Left lung (tissue), 14 donors: ENCODE results near the gene LGALS13. TPM values are rescaled to one million over a fixed set of nuclear protein-coding genes. Genes with fewer than 3 reads are reported as not detected.

ENCODE experiments used
- ATAC-seq: fragments of 200-7000 bp; cut with Tn5 transposase; one replicate; pipeline ENCODE4 v1.9.1; 2020; ENCODE audit warnings: moderate library complexity
- DNase-seq, 4 donors: peaks; one replicate each; pipeline ENCODE4 v3.0.0-alpha.2; 2013 to 2020
- H3K27ac ChIP-seq, 2 donors: fragments of 200-600 bp; sonication (generic) in 1 of 2; one replicate each; pipeline versions ENCODE4 v1.5.0 to v1.8.0; 2020 to 2021
- H3K27me3 ChIP-seq, 2 donors: fragments of 200-600 bp; sonication (generic) in 1 of 2; one replicate each; pipeline versions ENCODE4 v1.5.0 to v1.8.0; 2020 to 2021
- H3K36me3 ChIP-seq, 2 donors: fragments of 200-600 bp; sonication (generic) in 1 of 2; one replicate each; pipeline versions ENCODE4 v1.5.0 to v1.8.0; 2020 to 2021
- H3K4me1 ChIP-seq, 2 donors: fragments of 200-600 bp; one replicate each; pipeline ENCODE4 v1.8.0; 2021
- H3K4me3 ChIP-seq, 2 donors: fragments of 200-600 bp; sonication (generic) in 1 of 2; one replicate each; pipeline versions ENCODE4 v1.5.0 to v1.8.0; 2020 to 2021; ENCODE audit warnings: mild to moderate bottlenecking in 1 of 2
- H3K9me3 ChIP-seq, 2 donors: fragments of 200-600 bp; sonication (generic) in 1 of 2; one replicate each; pipeline versions ENCODE4 v1.5.0 to v1.8.0; 2020 to 2021
- CTCF ChIP-seq, 2 donors: fragments of 200-600 bp; sonication (generic) in 1 of 2; IDR thresholded peaks; one replicate each; pipeline versions ENCODE4 v1.5.0 to v1.8.0; 2021; ENCODE audit warnings: antibody characterized with exemption in 2 of 2
- intact Hi-C, 2 donors: fragments of 100-400 bp; cut with DNase I; formaldehyde crosslinking; loops; one replicate each; pipeline versions ENCODE4 v1.11.2 to v1.14.2; 2022
- long read RNA-seq, 12 donors: library from polyadenylated mRNA in 2 of 12; unstranded in 2 of 12; transcript quantifications; one replicate each; pipeline ENCODE4 v2.0.0 and lab custom pipeline, GENCODE V29; 2019 to 2026
- polyA plus RNA-seq, 6 donors: library from polyadenylated mRNA; unstranded; fragments of 120-200 nt; gene quantifications; one replicate each; pipeline ENCODE4 v1.2.1, GENCODE V29; 2013; ENCODE audit not compliant: insufficient read length in 6 of 6
- total RNA-seq, 2 donors: library from RNA; stranded (reverse); fragmentation: NEBNext Ultra II Directional; extraction: Animal tissue kit (Norgen Biotek cat#: 25700); gene quantifications; one replicate each; pipeline ENCODE4 v1.2.1, GENCODE V29; 2021
- donor health status: DM: no; HTN: yes; CAD: no.
- donor health status: DM: no; HTN: no; CAD: no.

LGALS13 gene
- total RNA-seq (not detected), polyA plus RNA-seq (not detected)
- long read RNA-seq, donor 1 = 0 reads
- long read RNA-seq, donor 2 = 0 reads
- long read RNA-seq, donor 3 = 0 reads
- long read RNA-seq, donor 4 = 0 reads
- long read RNA-seq, donor 5 = 0 reads
- long read RNA-seq, donor 6 = 0 reads
- long read RNA-seq, donor 7 = 0 reads
- long read RNA-seq, donor 8 = 0 reads
- long read RNA-seq, donor 9 = 0 reads
- long read RNA-seq, donor 10 = 0 reads
- long read RNA-seq, donor 11 = 0 reads
- long read RNA-seq, donor 12 = 0 reads

- Histone ChIP-seq H3K4me3 (no peak within 1 kb of the TSS), H3K27me3 (peaks cover 0 to 28% of the 10 kb centered on the region in 2 donors), H3K36me3 (no peaks in the 10 kb centered on the region), H3K4me1 (no peaks in the 10 kb centered on the region), H3K9me3 (no peaks in the 10 kb centered on the region), H3K27ac (no peak within 1 kb of the TSS)
- ATAC-seq (no peak), DNase-seq (no peak)
- intact Hi-C loops = no loop called here
- TF ChIP-seq CTCF (IDR thresholded peaks at IDR 0.05) = no peak
Observed at GRCh38 chr19:39602224-39602623, at the start of gene LGALS13. TSS of gene LGALS13 (plus strand) at chr19:39602524. CDS start at chr19:39602569, 45 bp downstream.

GRCh38 chr19:39553082-39553652 is 49.2 kb upstream of the LGALS13 start:
- DNase-seq (no peak), ATAC-seq (no peak)
- Histone ChIP-seq H3K27me3 (no peaks in the 10 kb centered on the region), H3K36me3 (no peaks in the 10 kb centered on the region), H3K4me1 (peaks cover 0 to 15% of the 10 kb centered on the region in 2 donors), H3K4me3 (no peak overlapping the region), H3K9me3 (no peaks in the 10 kb centered on the region), H3K27ac (no peak overlapping the region)
- no peak for TF ChIP-seq CTCF (IDR thresholded peaks at IDR 0.05)
- intact Hi-C loops = loop anchor here in 1 of 2 donors (5.0 kb wide), 1 partner anchor 119 kb away; no protein-coding TSS in a partner anchor

- no peak overlapping the region for H3K27ac ChIP-seq
- no peak overlapping the region for H3K4me3 ChIP-seq
- no peak for TF ChIP-seq CTCF (IDR thresholded peaks at IDR 0.05)
- intact Hi-C loops = loop anchor here in 1 of 2 donors (5.0 kb wide), 1 partner anchor 117 kb away; no protein-coding TSS in a partner anchor
- no peaks in the 10 kb centered on the region for H3K27me3 ChIP-seq
- DNase-seq (no peak), ATAC-seq (no peak)
- no peaks in the 10 kb centered on the region for H3K9me3 ChIP-seq
- no peaks in the 10 kb centered on the region for H3K36me3 ChIP-seq
- H3K4me1 ChIP-seq = peaks cover 0 to 15% of the 10 kb centered on the region in 2 donors
Observed at GRCh38 chr19:39554701-39555311, 47.5 kb upstream of the LGALS13 start.

GRCh38 chr19:39555883-39556282 is 46.4 kb upstream of the LGALS13 start:
- H3K4me3 ChIP-seq = no peak overlapping the region
- H3K36me3 ChIP-seq = no peaks in the 10 kb centered on the region
- ATAC-seq = no peak
- TF ChIP-seq CTCF (IDR thresholded peaks at IDR 0.05) = no peak
- no peaks in the 10 kb centered on the region for H3K27me3 ChIP-seq
- intact Hi-C loops = no loop called here
- no peak overlapping the region for H3K27ac ChIP-seq
- peaks cover 0 to 15% of the 10 kb centered on the region in 2 donors for H3K4me1 ChIP-seq
- DNase-seq = no peak
- H3K9me3 ChIP-seq = no peaks in the 10 kb centered on the region
